Endothelial cell of umbilical vein (primary cell): ENCODE results near the gene FAM53A. TPM values are rescaled to one million over a fixed set of nuclear protein-coding genes. Genes with fewer than 3 reads are reported as not detected.

Experiments
- BruUV-seq: library from RNA; stranded (reverse); fragments of 400-500 nt; replicated peaks from 2 replicates; lab custom pipeline; 2021; lab: Mats Ljungman, UMichigan
- CTCF ChIA-PET: fragments of 300-600, 350-600 bp; sonication (Branson Sonifier 250); formaldehyde crosslinking; loops from one replicate; lab custom pipeline; 2021; ENCODE audit warnings: antibody characterized with exemption, inconsistent platforms; lab: Charles Lee
- POLR2A ChIA-PET: fragments of 300-600, 350-600 bp; sonication (Branson Sonifier 250); formaldehyde crosslinking; loops from one replicate; lab custom pipeline; 2021; ENCODE audit warnings: antibody characterized with exemption, inconsistent platforms; lab: Charles Lee
- DNase-seq: peaks from one replicate; pipeline ENCODE4 v3.0.0-alpha.2; 2011; ENCODE audit warnings: low read depth, low spot score
- FAIRE-seq: peaks from 2 replicates; lab custom pipeline; 2011; peaks lifted over from hg19 to GRCh38; lab: Jason Lieb, UNC
- H2AFZ ChIP-seq: 2 replicates; pipeline ENCODE4 v1.6.0; 2012; ENCODE audit warnings: low read depth, low read length, control low read depth, inconsistent platforms
- H3K27ac ChIP-seq: 2 replicates; pipeline ENCODE4 v1.5.1; 2011; ENCODE audit warnings: low read depth, mild to moderate bottlenecking, control low read depth, low read length, moderate library complexity; ENCODE audit not compliant: insufficient read depth
- H3K27me3 ChIP-seq, 2 experiments: 2 replicates each; pipeline versions ENCODE4 v1.6.0 to v1.6.1; 2011; ENCODE audit warnings: low read length in 2 of 2, mixed read lengths in 1 of 2; ENCODE audit not compliant: control insufficient read depth in 2 of 2, insufficient read depth in 2 of 2
- H3K36me3 ChIP-seq, 2 experiments: 2 replicates in 1 of 2; 3 replicates in 1 of 2; pipeline ENCODE4 v1.5.1; 2011; ENCODE audit warnings: low read length in 2 of 2, mild to moderate bottlenecking in 1 of 2, moderate library complexity in 1 of 2; ENCODE audit not compliant: control insufficient read depth in 2 of 2, insufficient read depth in 2 of 2; ENCODE audit errors: extremely low read depth in 1 of 2
- H3K4me1 ChIP-seq: 3 replicates; pipeline ENCODE4 v1.5.1; 2011; ENCODE audit warnings: mild to moderate bottlenecking, low read length; ENCODE audit not compliant: control insufficient read depth, insufficient read depth; ENCODE audit errors: extremely low read depth
- H3K4me2 ChIP-seq: 2 replicates; pipeline ENCODE4 v1.6.1; 2011; ENCODE audit warnings: low read length, control low read depth, mixed read lengths; ENCODE audit not compliant: insufficient read depth
- H3K4me3 ChIP-seq, 3 experiments: fragments of 200-600 bp in 1 of 3; sonication (generic), shearing (Covaris generic) in 1 of 3; replicated peaks in 1 of 3; 2 replicates each; pipeline ENCODE4 v1.5.1; 2011 to 2016; ENCODE audit warnings: control low read depth in 3 of 3, low read length in 3 of 3, mild to moderate bottlenecking in 2 of 3, inconsistent platforms in 1 of 3, low read depth in 1 of 3, moderate library complexity in 1 of 3; ENCODE audit not compliant: insufficient read depth in 1 of 3
- H3K79me2 ChIP-seq: 2 replicates; pipeline ENCODE4 v1.6.0; 2012; ENCODE audit warnings: low read length, inconsistent platforms; ENCODE audit not compliant: control insufficient read depth, insufficient read depth
- H3K9ac ChIP-seq: replicated peaks from 2 replicates; pipeline ENCODE3; 2011; ENCODE audit warnings: low read length, control low read depth; ENCODE audit not compliant: insufficient read depth; ENCODE audit errors: extremely low read depth
- H3K9me1 ChIP-seq: replicated peaks from 3 replicates; pipeline ENCODE4 v1.6.0; 2011; ENCODE audit warnings: mild to moderate bottlenecking, low read length; ENCODE audit not compliant: control insufficient read depth, insufficient read depth; ENCODE audit errors: extremely low read depth
- H3K9me3 ChIP-seq: replicated peaks from 2 replicates; pipeline ENCODE4 v1.5.1; 2012; ENCODE audit warnings: low read length, inconsistent platforms; ENCODE audit not compliant: control insufficient read depth, insufficient read depth
- H4K20me1 ChIP-seq: replicated peaks from 2 replicates; pipeline ENCODE3; 2011; ENCODE audit warnings: mild to moderate bottlenecking, low read length; ENCODE audit not compliant: control insufficient read depth, insufficient read depth; ENCODE audit errors: extremely low read depth
- FOS ChIP-seq: IDR thresholded peaks from 2 replicates; pipeline ENCODE4 v1.6.1; 2011; ENCODE audit warnings: mild to moderate bottlenecking, low read length, moderate library complexity, borderline replicate concordance; ENCODE audit not compliant: insufficient read depth
- JUN ChIP-seq: IDR thresholded peaks from 2 replicates; pipeline ENCODE4 v1.6.1; 2011; ENCODE audit warnings: borderline replicate concordance, low read depth; ENCODE audit not compliant: insufficient read length, insufficient read depth
- MAX ChIP-seq: IDR thresholded peaks from 2 replicates; pipeline ENCODE4 v1.6.1; 2011; ENCODE audit not compliant: insufficient read depth, insufficient read length
- MYC ChIP-seq: IDR thresholded peaks from one replicate; pipeline ENCODE4 v1.6.1; 2011; ENCODE audit warnings: mild to moderate bottlenecking, low read depth, low read length
- POLR2A ChIP-seq: IDR thresholded peaks from 2 replicates; pipeline ENCODE4 v1.6.1; 2012; ENCODE audit warnings: low read depth, mild to moderate bottlenecking, control low read depth, low read length
- POLR2AphosphoS5 ChIP-seq: IDR thresholded peaks from 2 replicates; pipeline ENCODE4 v1.6.1; 2012; ENCODE audit warnings: low read depth, mild to moderate bottlenecking, control low read depth, low read length, moderate library complexity; ENCODE audit not compliant: insufficient read depth
- dilution Hi-C: fragments of 300-500 bp; cut with MboI; formaldehyde crosslinking; loops from one replicate; pipeline ENCODE4 v1.15.0; 2019; ENCODE audit warnings: low sequenced_read_pairs; ENCODE audit not compliant: extremely low pct_ligation_motif_present
- intact Hi-C: fragments of 100-400 bp; cut with micrococcal nuclease; formaldehyde crosslinking; loops from one replicate; pipeline ENCODE4 v1.10.0; 2022
- polyA plus RNA-seq, 4 experiments: library from polyadenylated mRNA; depleted of rRNA in 3 of 4; stranded (reverse) in 3 of 4; unstranded in 1 of 4; fragments of >200 nt; gene quantifications; 2 replicates each; pipeline versions ENCODE4 v1.2.1 to v1.2.3, GENCODE V29; 2011 to 2012; ENCODE audit warnings: missing spikeins in 1 of 4
- total RNA-seq: library from RNA; stranded (reverse); gene quantifications from 2 replicates; pipeline ENCODE4 v1.2.3, GENCODE V29; 2021

The FAM53A gene
- total and polyA plus RNA-seq, 2 donors (not counting 3 experiments of a cell fraction or from before 2014, with no cell fraction given), result 1.3 to 1.7 TPM

- Histone ChIP-seq H4K20me1 (no peaks in the 10 kb centered on the region), H3K36me3 (peaks cover 0 to 14% of the 10 kb centered on the region in 2 experiments), H3K27me3 (no peaks in the 10 kb centered on the region), H3K79me2 (peaks cover 44% of the 10 kb centered on the region), H3K4me1 (peaks cover 18% of the 10 kb centered on the region), H3K9me3 (no peaks in the 10 kb centered on the region), H3K9ac (no peak overlapping the region), H2AFZ (no peak overlapping the region), H3K9me1 (no peaks in the 10 kb centered on the region), H3K4me3 (no peak overlapping the region), H3K4me2 (no peak overlapping the region), H3K27ac (no peak overlapping the region)
- TF ChIP-seq POLR2AphosphoS5, result no peak
- no peak for TF ChIP-seq MYC
- no peak for TF ChIP-seq MAX
- TF ChIP-seq POLR2A, result no peak
- no peak for TF ChIP-seq FOS
- TF ChIP-seq JUN, result no peak
- POLR2A ChIA-PET, result no interaction called here
- CTCF ChIA-PET, result interaction anchor here (4.6 kb wide), 1 partner anchor 24 kb away, joined by 15 read pairs; no protein-coding TSS in a partner anchor
- dilution Hi-C loops, result no loop called here
- BruUV-seq, result no TSS peak
- intact Hi-C loops, result no loop called here
- FAIRE-seq (no peak), DNase-seq (no peak)
These were observed 33.3 kb upstream of the FAM53A start for GRCh38 chr4:1717129-1718094.
